Fibroblast of upper back skin (primary cell): ENCODE results near the gene MSMP.

ENCODE experiments used
- DNase-seq: peaks from one replicate; pipeline ENCODE4 v3.0.0-alpha.2; 2013

Gene MSMP

GRCh38 chr9:35717132-35717870 is 36.8 kb downstream of the MSMP start:
- DNase-seq, result no peak

DNA sequence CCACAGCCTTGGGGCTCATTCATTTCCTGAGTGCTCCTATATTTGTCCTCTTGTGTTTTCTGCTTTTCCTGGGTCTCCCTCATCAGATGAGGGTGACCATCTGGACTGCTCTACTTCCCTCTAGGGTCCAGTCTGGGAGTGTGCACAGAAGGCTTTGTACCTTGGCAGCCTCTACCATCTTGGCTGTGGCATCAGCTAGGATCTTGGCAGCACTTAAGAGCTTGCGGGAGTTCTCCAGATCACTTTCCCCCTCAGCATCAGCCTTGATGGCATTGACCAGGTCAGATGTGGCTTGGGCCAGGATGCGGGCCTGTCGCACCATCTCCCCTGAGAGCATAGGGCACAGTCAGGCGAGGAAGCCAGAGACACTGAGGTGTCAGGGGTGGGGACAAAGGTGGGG is 37.8 kb downstream of the MSMP start:
- DNase-seq, result no peak

- DNase-seq, result no peak
Measured at GRCh38 chr9:35714579-35715252, 39.4 kb downstream of the MSMP start.

DNA sequence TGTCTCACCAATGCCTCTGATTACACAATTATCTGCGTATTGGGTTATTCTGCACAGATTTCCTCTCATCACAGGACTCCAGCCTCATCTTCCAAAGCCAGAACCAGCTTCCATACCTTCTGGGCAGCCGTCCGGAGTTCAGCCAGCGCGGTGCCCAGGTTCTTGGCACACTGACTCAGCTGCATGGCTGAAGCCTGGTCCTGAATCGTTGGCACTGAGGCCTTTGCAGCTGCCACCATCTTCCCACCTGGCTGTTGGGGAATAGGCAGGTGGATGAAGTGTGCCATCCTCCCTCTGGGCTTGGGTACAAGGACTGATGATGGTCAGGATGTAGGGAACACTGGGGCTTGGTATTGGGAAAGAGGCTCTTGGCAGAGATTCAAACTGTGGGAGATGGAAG is 40.0 kb downstream of the MSMP start:
- DNase-seq, result no peak

DNA sequence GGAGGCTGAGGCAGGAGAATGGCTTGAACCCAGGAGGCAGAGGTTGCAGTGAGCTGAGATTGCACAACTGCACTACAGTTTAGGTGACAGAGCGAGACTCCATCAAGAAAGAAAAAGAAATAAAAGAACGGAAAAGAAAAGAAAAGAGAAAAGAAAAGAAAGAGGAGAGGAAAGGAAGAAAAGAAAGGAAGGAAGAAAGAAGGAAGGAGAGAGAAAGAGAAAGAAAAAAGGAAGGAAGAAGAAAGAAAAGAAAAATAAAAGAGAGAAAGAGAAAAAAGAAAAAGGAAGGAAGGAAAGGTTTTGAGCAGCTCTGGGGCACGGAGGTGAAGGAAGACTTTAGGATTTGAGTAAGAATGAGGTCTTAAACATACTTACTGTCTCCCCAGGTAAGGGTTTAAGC is 40.5 kb downstream of the MSMP start:
- no peak for DNase-seq

DNA sequence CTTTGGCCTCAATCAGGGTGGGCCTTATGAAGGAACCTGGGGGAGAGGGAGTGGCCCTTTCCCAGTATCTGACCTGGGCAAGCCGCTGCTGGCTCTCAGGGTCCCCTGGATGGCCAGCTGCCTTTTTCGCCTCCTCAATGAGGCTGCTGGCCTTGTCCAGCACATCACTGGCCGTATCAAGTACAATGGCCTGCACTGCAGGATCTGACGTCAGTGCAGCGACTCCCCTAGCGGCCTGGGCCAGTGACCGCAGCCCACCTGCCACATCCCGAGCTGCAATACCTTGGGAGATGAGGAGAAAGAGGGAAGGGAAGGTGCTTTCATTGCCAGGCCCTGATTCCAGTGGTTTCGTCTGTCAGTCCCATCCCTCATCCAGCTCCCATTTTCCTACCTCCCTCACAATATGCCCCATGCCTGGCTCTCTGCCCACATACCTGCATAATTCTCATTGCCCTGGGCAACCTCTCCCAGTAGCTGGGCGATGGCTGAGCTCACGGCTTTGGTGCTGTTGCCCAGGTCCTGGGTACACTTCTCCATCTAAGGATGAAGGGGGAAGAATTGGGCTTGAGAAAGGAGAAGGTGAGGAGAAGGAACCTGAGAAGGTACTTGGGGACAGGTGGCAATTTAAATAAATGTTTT is 41.2 kb downstream of the MSMP start:
- no peak for DNase-seq

DNA sequence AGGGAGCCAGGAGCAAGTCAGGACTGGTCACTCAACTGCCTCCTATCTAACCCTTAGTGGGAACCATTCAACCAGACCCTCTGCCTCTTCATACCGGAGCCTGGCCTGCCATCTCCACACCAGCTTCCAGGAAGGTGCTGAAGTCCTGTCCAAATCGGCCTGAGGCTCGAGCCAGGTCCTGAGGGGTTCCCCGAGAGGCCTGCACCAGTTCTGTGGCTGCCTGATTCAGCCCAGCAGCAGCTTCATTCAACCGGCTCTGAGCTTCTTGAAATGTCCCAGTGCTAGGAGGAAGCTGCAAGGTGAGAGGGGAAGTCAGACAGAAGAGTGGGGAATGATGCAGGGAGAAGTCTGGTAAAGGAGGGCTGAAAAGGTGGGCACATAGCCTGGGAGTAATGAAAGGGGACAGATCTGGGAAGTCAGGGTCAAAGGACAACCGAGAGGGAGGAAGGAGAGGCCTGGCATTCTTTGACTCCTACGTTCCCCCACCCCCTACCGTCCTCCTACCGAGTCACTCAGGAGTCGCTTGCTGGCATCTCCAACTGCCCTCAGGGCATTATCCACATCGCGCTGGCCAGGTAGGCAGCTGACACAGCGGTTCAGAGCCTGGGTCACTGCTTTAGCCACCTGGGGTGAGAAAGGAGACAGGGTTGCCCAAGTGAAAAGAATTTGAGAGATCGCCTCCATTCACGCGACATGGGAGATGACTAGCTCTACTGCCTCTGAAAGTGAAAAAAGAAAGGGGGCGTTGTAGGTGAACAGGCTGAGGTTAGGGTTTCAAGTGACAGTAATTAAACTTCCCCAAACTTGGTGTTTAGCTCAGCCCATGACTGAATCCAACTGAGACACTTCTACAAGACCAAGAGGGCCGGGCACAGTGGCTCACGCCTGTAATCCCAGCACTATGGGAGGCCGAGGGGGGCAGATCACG is 42.3 kb downstream of the MSMP start:
- no peak for DNase-seq

DNA sequence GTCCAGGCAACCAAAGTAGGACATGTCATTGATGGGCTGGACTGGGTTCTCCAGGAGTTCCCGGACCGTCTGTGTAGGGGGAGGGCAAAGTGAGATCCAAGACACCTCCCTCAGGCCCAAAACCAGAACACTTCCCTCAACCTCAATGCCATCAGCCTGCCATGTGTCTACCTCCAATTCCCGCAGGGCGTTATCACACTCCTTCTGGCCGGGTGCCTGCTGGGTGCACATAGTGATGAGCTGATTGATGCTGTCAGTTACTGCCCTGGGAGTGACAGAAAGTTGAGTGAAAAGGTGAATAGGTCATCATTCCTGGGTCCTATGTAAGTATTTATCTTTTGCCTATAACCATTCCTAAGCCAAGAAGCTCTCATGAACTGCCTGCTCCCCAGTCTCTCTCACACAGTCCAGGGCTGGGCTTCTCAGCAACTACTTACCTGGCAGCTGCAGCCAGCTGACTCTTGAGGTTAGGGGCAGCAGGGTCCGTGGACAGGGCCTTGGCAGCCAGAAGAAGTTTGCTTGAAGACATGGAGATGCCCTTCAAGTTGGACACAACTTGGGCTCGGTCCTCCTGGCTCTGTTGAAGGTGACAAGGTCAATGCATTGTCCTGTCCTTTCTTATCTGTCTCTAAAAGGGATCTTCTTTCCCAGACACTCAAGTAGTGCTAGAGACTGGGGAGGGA is 43.1 kb downstream of the MSMP start:
- DNase-seq, result no peak

- DNase-seq, result no peak
Measured at GRCh38 chr9:35708146-35708545, 45.9 kb downstream of the MSMP start.

DNA sequence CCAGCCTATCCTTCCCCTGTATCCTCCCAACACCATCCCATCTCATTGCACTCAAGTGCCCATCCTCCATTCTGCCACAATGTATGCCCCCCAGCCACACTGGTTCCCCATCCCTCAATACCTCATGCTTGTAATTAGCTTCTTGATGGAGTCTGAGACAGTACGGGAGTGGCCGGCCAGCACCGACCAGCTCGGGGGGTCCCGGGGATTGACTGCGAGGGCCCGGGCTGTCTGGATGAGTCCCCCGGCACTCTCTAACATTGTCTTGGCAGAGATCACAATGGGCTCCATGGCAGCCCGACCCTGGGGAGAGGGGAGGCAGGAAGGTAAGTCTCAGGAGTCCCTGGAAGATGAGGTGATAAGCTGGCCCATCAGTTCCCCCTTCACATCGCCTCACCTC is 47.1 kb downstream of the MSMP start:
- no peak for DNase-seq

GRCh38 chr9:35705836-35706430 is 48.1 kb downstream of the MSMP start:
- DNase-seq, result no peak

- DNase-seq, result no peak
Measured at GRCh38 chr9:35705372-35705771, 48.7 kb downstream of the MSMP start.

GRCh38 chr9:35703906-35704672 is 50.0 kb downstream of the MSMP start:
- no peak for DNase-seq
